NB4 (cell line): ENCODE data around the gene KRTAP19-8.

ENCODE experiments used
- DNase-seq: peaks from one replicate; pipeline ENCODE4 v3.0.0; 2010; ENCODE audit warnings: low read depth
- H3K4me3 ChIP-seq: one replicate; pipeline ENCODE4 v1.5.1; 2011; ENCODE audit warnings: mild to moderate bottlenecking, low read depth, low read length, moderate library complexity
- MYC ChIP-seq: IDR thresholded peaks from 2 replicates; pipeline ENCODE4 v1.6.1; 2011; ENCODE audit warnings: low read depth, low read length
- POLR2A ChIP-seq: IDR thresholded peaks from 2 replicates; pipeline ENCODE4 v1.6.1; 2011; ENCODE audit warnings: mild to moderate bottlenecking; ENCODE audit not compliant: insufficient read length; ENCODE audit errors: extremely low read depth
- TF ChIP-seq, protein P1 (sequence below): IDR thresholded peaks from one replicate; pipeline ENCODE4 v1.5.1; 2012; ENCODE audit warnings: low read depth, low read length
- TF ChIP-seq, protein P2 (sequence below): IDR thresholded peaks from 2 replicates; pipeline ENCODE4 v1.6.1; 2011; ENCODE audit warnings: low read depth, low read length

The KRTAP19-8 gene

DNA sequence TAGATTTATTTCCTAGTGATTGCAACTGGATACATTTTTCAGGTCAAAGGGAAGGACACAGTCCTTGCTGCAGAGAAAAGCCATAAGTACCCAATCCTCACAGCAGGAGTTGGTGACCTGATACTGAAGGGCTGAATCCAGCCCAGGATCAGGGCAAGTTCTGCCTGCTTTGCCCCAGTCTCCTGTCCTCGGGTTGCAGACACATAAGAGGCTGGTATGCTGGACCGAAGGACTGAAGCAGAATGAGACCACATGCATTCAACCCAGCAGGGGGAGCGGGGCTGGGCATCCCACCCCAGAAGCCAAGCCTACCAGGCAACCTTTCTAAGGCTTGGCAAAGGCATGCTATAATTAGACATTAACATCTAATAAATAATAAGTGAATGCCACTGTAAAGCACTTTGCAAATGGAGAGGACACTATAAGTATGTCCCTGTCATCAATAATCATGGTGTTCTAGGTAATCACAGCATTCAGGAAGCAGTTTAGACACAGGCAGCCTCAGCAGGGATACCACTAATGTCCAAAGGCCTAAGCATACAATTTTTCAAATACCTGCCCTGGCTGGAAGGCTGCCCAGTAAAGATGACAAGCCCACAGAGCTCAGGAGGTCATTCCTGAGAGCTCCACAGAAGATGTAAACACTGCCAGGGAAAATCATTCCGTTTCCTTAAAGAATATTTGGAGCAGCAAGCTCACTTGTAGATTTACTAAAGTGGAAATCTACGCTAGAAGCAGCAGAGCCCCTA is 47.6 kb downstream of the KRTAP19-8 start:
- TF ChIP-seq, protein P1, sequence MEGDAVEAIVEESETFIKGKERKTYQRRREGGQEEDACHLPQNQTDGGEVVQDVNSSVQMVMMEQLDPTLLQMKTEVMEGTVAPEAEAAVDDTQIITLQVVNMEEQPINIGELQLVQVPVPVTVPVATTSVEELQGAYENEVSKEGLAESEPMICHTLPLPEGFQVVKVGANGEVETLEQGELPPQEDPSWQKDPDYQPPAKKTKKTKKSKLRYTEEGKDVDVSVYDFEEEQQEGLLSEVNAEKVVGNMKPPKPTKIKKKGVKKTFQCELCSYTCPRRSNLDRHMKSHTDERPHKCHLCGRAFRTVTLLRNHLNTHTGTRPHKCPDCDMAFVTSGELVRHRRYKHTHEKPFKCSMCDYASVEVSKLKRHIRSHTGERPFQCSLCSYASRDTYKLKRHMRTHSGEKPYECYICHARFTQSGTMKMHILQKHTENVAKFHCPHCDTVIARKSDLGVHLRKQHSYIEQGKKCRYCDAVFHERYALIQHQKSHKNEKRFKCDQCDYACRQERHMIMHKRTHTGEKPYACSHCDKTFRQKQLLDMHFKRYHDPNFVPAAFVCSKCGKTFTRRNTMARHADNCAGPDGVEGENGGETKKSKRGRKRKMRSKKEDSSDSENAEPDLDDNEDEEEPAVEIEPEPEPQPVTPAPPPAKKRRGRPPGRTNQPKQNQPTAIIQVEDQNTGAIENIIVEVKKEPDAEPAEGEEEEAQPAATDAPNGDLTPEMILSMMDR: no peak
- H3K4me3 ChIP-seq: no peak overlapping the region
- DNase-seq: no peak

DNA sequence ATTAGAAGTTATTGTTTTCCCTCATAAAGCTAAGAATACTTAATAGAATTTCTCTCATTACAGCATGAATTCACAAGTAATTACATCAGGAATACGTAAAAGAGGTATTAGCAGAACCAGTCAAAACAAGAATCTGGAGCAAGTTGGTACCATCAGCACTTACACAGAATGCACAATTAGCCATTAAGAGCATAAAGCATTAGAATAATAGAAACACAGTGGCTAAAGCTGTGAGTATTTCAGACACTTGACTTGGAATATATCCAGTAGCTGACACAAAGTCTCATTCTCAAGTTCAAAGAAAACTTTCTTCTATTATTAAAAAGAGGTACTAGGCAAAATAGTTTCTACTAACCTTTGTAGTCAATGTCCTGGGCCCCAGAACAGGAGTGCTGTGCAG is 49.6 kb downstream of the KRTAP19-8 start:
- TF ChIP-seq POLR2A: no peak
- TF ChIP-seq, protein P2, sequence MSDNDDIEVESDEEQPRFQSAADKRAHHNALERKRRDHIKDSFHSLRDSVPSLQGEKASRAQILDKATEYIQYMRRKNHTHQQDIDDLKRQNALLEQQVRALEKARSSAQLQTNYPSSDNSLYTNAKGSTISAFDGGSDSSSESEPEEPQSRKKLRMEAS: no peak
- TF ChIP-seq MYC: no peak
- TF ChIP-seq, protein P1: no peak
- H3K4me3 ChIP-seq: no peak overlapping the region
- no peak for DNase-seq
